Osteocyte (in vitro differentiated cells): ENCODE measurements around the gene PANK4. TPM values are rescaled to one million over a fixed set of nuclear protein-coding genes. Genes with fewer than 3 reads are reported as not detected.

Experiments
- DNase-seq: peaks from one replicate; pipeline ENCODE4 v3.0.0; 2021; ENCODE audit warnings: mixed read lengths; ENCODE audit not compliant: unreplicated experiment; ENCODE audit errors: extremely low spot score
- H3K27ac Mint-ChIP-seq: one replicate; pipeline ENCODE4 v1.8.0; 2021; ENCODE audit warnings: mild to moderate bottlenecking, mixed read lengths; ENCODE audit not compliant: unreplicated experiment
- H3K27me3 Mint-ChIP-seq: one replicate; pipeline ENCODE4 v1.8.0; 2021; ENCODE audit warnings: mixed read lengths; ENCODE audit not compliant: unreplicated experiment
- H3K36me3 Mint-ChIP-seq: one replicate; pipeline ENCODE4 v1.8.0; 2021; ENCODE audit warnings: mixed read lengths; ENCODE audit not compliant: unreplicated experiment
- H3K4me1 Mint-ChIP-seq: one replicate; pipeline ENCODE4 v1.8.0; 2021; ENCODE audit warnings: mixed read lengths; ENCODE audit not compliant: unreplicated experiment
- H3K4me3 Mint-ChIP-seq: one replicate; pipeline ENCODE4 v1.8.0; 2021; ENCODE audit warnings: mild to moderate bottlenecking, moderate library complexity, mixed read lengths; ENCODE audit not compliant: unreplicated experiment
- H3K9me3 Mint-ChIP-seq: one replicate; pipeline ENCODE4 v1.8.0; 2021; ENCODE audit warnings: mixed read lengths; ENCODE audit not compliant: unreplicated experiment
- CTCF ChIP-seq: fragments of 200-600 bp; sonication (generic); IDR thresholded peaks from 2 replicates; pipeline ENCODE4 v1.5.0; 2021; ENCODE audit warnings: antibody characterized with exemption, mild to moderate bottlenecking, moderate library complexity
- total RNA-seq: library from RNA; stranded (reverse); gene quantifications from 2 replicates; pipeline ENCODE4 v1.2.1, GENCODE V29; 2021

Gene PANK4
- total RNA-seq, 1 donor from 2014 or later: 34.4 TPM

GRCh38 chr1:2541619-2542245, 15.3 kb upstream of the PANK4 start:
- H3K27me3 Mint-ChIP-seq: no peaks in the 10 kb centered on the region
- no peaks in the 10 kb centered on the region for H3K9me3 Mint-ChIP-seq
- no peak overlapping the region for H3K4me3 Mint-ChIP-seq
- H3K4me1 Mint-ChIP-seq: peaks cover 34% of the 10 kb centered on the region
- TF ChIP-seq CTCF: no peak
- H3K27ac Mint-ChIP-seq: no peak overlapping the region
- no peak for DNase-seq
- H3K36me3 Mint-ChIP-seq: no peaks in the 10 kb centered on the region

GRCh38 chr1:2540816-2541492, 14.6 kb upstream of the PANK4 start:
- Mint-ChIP-seq H3K4me1 (peaks cover 33% of the 10 kb centered on the region), H3K9me3 (no peaks in the 10 kb centered on the region), H3K27ac (no peak overlapping the region), H3K4me3 (no peak overlapping the region), H3K27me3 (no peaks in the 10 kb centered on the region), H3K36me3 (no peaks in the 10 kb centered on the region)
- TF ChIP-seq CTCF: no peak
- DNase-seq: no peak

GRCh38 chr1:2539312-2539907, 13.0 kb upstream of the PANK4 start:
- Mint-ChIP-seq H3K4me3 (no peak overlapping the region), H3K4me1 (peaks cover 33% of the 10 kb centered on the region), H3K27me3 (no peaks in the 10 kb centered on the region), H3K9me3 (no peaks in the 10 kb centered on the region), H3K27ac (no peak overlapping the region), H3K36me3 (no peaks in the 10 kb centered on the region)
- TF ChIP-seq CTCF: peak; percentile 40
- no peak for DNase-seq

- no peak overlapping the region for H3K27ac Mint-ChIP-seq
- H3K4me3 Mint-ChIP-seq: no peak overlapping the region
- H3K36me3 Mint-ChIP-seq: no peaks in the 10 kb centered on the region
- no peaks in the 10 kb centered on the region for H3K27me3 Mint-ChIP-seq
- peaks cover 33% of the 10 kb centered on the region for H3K4me1 Mint-ChIP-seq
- DNase-seq: no peak
- H3K9me3 Mint-ChIP-seq: no peaks in the 10 kb centered on the region
- TF ChIP-seq CTCF: no peak
These were observed 12.5 kb upstream of the PANK4 start for GRCh38 chr1:2538872-2539271.

GRCh38 chr1:2538376-2538775, 12.0 kb upstream of the PANK4 start:
- no peak for TF ChIP-seq CTCF
- Mint-ChIP-seq H3K4me3 (no peak overlapping the region), H3K36me3 (no peaks in the 10 kb centered on the region), H3K27ac (no peak overlapping the region), H3K4me1 (peaks cover 35% of the 10 kb centered on the region), H3K9me3 (no peaks in the 10 kb centered on the region), H3K27me3 (no peaks in the 10 kb centered on the region)
- no peak for DNase-seq
